ENCODE data around the gene FRMPD4.

Gene FRMPD4

DNA sequence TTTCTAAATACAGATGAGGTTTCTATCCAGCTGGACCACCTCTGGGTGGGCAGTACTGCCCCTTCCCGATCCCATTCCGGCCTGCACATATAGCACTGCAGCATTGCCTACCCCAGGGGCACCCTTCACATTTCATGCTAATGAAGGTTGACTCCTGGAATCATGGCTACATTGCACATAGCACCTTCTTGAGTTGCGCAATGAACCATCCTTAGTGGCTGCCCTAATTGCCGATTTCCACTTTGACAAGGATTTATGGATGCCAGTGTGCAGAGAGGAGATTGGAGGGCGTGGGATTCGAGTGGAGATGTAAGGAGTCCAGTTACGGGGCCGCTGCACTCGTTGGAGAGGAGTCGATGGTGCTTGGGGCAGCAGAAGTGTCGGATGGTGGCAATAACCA, 229.0 kb downstream of the FRMPD4 start:
- DNase-seq (ENCODE audit: low spot score) = no peak

GRCh38 chrX:12370497-12370986, 232.3 kb downstream of the FRMPD4 start:
- peak; percentile 34 for DNase-seq (ENCODE audit: low spot score)

DNA sequence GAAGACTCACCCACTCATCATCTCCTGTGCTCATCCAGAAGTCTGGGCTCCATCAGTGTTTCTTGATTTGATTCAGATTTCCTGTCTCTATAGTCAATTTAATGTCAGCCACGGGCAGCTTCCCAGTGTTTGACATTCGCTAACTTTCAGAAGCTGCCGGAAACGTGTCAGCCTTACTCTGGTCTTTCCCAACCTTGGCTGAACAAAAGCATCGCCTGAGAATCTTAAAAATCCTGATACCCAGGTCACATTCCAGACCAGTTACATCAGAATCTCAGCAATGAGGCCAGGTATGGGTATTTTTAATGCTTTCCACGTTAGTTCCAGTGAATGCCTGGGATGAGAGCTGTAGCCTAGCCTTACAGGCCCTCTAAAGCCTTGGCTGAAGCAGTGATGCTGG, 233.8 kb downstream of the FRMPD4 start:
- DNase-seq (ENCODE audit: low spot score) = peak; percentile 15

GRCh38 chrX:12374286-12374685, 236.0 kb downstream of the FRMPD4 start:
- no peak for DNase-seq (ENCODE audit: low spot score)

GRCh38 chrX:12378253-12378652, 240.0 kb downstream of the FRMPD4 start:
- DNase-seq (ENCODE audit: low spot score) = no peak

DNA sequence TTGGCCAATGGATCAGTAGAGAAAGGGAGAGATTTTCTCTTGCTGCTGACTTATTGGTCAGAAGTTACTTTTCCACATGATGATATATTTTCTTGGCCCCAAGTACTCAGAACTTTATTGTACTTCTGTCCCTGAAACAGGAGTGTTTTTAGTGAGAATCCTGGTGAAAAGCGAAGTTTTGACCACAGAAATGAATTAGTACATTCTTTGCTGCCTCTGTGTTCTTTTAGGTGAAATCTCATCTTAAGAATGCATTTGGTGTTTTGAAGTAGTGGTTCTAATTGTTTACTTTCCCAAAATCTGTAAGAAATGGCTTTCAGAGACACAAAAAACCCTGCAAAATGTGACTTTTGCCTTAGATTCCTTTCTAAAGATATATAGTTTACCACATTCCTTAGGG, 240.4 kb downstream of the FRMPD4 start:
- no peak for DNase-seq (ENCODE audit: low spot score)

DNA sequence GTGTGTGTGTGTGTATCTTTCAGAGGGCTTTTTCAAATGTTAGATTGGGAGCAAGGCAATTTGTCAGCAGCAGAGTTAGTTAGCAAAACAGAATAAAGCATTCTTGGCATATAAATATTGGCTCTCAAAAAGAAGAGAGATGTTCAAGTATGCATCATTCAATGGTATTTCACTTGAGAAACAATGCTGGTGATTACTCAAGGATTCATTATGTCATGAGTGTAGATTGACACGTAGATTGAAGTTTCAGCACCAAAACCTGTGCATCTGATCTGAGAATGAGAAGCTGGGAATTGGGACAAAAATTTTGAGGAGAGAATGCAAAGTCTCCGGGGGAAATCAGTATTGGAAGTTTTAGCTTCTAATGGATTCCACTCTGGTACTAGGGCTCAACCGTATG, 241.4 kb downstream of the FRMPD4 start:
- DNase-seq (ENCODE audit: low spot score) = no peak

DNA sequence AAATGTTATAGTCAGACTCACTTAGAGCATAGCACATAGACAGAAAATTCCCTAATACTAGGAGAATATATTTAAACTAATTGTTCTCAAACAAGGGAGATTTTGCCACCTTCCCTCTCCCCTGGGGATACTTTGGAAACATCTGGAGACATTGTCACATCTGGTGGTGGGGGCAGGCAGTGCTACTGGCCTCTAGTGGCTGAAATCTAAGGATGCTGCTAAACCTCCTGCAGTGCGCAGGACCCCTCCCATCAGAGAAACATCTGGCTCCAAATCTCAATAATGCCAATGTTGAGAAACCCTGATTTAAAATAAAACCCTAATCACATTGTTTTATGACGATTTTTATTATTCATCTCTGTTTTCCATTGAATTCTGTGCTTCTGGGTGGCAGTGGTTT, 244.9 kb downstream of the FRMPD4 start:
- no peak for DNase-seq (ENCODE audit: low spot score)

GRCh38 chrX:12390301-12390700, 252.0 kb downstream of the FRMPD4 start:
- no peak for DNase-seq (ENCODE audit: low spot score)

- DNase-seq (ENCODE audit: low spot score) = no peak
Observed at GRCh38 chrX:12396584-12396983, 258.3 kb downstream of the FRMPD4 start.

DNA sequence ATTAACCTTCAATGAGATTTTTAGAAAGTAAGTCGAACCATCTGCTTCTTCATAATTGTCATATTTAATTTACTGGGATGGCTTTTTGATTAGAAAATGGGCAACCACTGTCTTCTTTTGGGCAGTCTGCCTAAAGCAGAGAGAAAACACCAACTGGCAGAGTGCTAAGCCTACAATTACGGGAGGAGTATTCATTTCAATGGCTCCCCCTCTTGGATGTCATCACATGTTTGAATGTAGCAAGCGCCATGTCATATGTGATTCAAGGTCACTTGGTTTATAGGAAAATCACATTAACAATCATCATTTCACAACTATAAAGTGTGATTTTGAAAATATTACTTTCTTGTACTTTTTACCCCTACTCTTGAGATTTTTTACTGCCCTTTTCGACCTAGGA, 261.9 kb downstream of the FRMPD4 start:
- DNase-seq (ENCODE audit: low spot score) = no peak

- DNase-seq (ENCODE audit: low spot score) = no peak
Observed at GRCh38 chrX:12401252-12401651, 263.0 kb downstream of the FRMPD4 start.

GRCh38 chrX:12403474-12404082, 265.3 kb downstream of the FRMPD4 start:
- DNase-seq (ENCODE audit: low spot score) = peak; percentile 8

GRCh38 chrX:12405306-12405705, 267.0 kb downstream of the FRMPD4 start:
- no peak for DNase-seq (ENCODE audit: low spot score)

GRCh38 chrX:12410523-12410922, 272.2 kb downstream of the FRMPD4 start:
- DNase-seq (ENCODE audit: low spot score) = no peak

DNA sequence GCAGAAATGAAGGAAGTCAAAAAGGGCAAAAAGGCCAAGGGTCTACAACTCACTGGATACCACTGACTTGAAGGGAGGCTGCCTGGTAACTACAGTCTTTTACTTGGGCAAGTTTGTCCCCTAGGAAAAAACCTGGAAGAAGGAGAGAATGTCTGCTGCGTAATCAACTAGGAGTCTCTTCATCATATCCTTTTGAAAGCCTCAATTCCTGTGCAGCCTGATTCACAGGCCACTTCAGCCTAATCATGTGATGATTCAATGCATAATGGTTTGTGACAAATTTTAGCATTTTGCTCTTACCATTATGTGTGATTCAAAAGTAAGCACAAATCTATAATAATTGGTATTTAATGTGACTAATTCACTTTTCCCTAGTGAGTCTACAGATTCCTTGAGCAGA, 273.6 kb downstream of the FRMPD4 start:
- no peak for DNase-seq (ENCODE audit: low spot score)

DNA sequence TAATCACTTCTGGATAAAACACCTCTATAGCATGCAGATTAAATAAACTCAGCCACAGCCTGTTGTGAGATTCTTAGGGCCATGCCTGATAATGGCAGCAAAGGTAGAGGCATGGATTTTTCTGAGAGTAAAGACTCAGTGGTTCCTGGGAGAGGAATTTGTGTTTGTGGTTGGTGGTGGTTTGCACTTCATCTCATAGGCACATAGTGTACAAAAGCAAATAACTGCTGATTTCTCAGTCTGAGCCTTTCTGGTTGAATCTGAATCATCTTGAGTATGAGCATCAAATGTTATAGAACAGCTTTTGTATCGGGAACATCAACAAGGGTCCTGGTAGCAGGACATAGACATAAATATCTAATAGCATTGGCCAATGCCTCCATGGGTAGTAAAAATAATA, 274.3 kb downstream of the FRMPD4 start:
- no peak for DNase-seq (ENCODE audit: low spot score)

GRCh38 chrX:12419591-12419990, 281.3 kb downstream of the FRMPD4 start:
- no peak for DNase-seq (ENCODE audit: low spot score)

DNA sequence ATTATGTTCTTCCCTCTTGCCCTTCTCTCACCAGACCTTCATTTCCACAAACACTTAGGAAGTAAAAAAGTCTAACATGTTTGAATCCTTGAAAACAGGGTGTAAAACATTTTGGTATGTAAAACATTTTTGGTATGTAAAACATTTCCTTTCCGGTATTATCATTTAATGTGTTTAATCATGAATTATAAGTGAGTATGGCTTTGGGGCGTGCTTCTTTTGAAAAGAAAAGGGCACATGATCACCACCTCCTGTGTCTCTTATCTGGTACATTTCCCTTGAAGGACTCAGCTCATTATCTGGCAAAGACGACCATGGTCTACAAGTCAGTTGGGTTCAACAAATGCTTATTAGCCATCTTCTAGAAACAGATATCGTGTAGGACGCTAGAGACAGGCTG, 283.6 kb downstream of the FRMPD4 start:
- no peak for DNase-seq (ENCODE audit: low spot score)

GRCh38 chrX:12423346-12423745, 285.1 kb downstream of the FRMPD4 start:
- no peak for DNase-seq (ENCODE audit: low spot score)

DNA sequence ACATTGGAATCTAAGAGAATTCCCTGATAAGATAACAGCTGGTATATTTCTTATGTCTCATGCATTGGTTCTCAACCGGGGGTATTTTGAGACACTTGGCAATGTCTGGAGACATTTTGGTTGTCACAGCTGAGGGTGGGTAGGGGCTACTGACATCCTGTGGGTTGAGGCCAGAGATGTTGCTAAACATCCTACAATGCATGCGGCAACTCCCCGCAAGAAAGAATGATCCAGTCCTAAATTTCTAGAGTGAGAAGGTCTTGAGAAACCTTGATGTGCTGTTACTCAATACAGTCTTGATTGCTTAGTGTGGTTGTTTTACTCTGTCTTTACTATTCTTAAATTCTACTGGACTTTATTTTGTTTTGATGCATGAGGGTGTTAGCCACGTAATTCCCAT, 287.2 kb downstream of the FRMPD4 start:
- no peak for DNase-seq (ENCODE audit: low spot score)

- DNase-seq (ENCODE audit: low spot score) = no peak
Observed at GRCh38 chrX:12426420-12426819, 288.1 kb downstream of the FRMPD4 start.

DNA sequence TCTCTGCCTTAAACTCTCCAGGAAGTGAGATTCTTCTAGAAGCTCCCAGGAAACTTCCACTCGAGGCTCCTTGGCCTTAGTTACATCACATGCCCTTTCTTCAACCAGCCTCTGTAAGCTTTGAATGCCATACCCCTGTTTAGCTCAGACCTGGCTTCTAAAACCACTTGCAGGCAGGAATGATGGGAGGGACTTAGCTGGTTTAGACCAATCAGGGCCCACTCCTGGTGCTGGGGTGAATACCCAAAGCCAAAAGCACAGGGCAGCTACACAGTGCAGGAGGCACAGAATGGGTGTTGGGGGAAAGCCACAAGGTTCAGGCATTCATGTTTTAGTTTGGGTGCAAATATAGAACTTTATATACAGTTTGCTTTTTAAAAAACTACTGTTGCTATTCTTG, 296.2 kb downstream of the FRMPD4 start:
- DNase-seq (ENCODE audit: low spot score) = no peak

DNA sequence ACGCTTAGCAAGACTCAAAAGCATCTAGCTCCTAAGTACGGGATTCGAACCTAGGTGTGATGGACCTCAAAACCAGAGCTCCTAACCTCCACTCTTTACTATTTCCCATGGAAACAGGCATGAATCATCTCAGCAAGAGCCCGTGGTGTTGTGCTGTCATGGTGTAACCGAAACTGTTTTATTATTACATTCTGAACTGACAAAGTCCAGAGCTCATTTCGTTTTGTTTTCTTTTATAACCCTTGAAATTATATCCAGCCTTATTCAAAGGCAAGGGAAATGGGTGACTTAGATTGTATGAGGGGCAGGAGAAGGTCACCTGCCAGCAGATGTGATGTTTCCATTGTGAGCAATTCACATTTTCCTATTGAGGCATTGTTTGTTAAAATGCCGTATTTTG, 301.1 kb downstream of the FRMPD4 start:
- no peak for DNase-seq (ENCODE audit: low spot score)

DNA sequence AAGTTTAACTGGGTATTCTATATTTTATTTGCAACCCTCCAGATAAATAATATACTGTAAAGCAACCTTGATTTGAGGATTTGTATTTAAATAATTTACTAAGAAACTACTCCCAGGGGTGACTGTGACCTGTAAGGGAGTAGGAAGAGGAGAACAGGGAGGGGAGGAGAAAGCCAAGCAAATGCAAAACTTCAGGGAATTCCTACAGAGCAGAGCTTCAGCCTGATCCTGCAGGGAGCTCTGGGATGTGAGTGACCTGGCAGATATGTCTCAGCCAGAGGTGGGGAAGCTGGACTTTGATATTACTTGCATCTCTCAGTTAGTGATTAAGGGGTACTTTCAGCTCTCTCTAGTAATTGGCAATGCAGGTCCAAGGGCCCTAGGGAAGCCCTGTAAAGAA, 302.0 kb downstream of the FRMPD4 start:
- DNase-seq (ENCODE audit: low spot score) = no peak

Data from AG08396 (cell line).